Tibial nerve (tissue), 4 donors: ENCODE data around the gene ERICH3.

Source experiments
- CTCF ChIP-seq, 5 experiments: fragments of 200-600 bp in 3 of 5; fragments of 450-650 bp in 2 of 5; sonication (generic) in 3 of 5; IDR thresholded peaks; one replicate each; pipeline ENCODE4 v1.5.1; 2016 to 2019; ENCODE audit warnings: antibody characterized with exemption in 5 of 5, mild to moderate bottlenecking in 3 of 5, moderate library complexity in 2 of 5
- EP300 ChIP-seq, 2 donors: sonication (generic); formaldehyde crosslinking; IDR thresholded peaks; one replicate each; pipeline ENCODE4 v1.6.1; 2017; ENCODE audit warnings: antibody characterized with exemption in 2 of 2, mild to moderate bottlenecking in 1 of 2
- POLR2A ChIP-seq, 2 donors: fragments of 450-650 bp; IDR thresholded peaks; one replicate each; pipeline ENCODE4 v1.6.1; 2017; ENCODE audit warnings: antibody characterized with exemption in 2 of 2, mild to moderate bottlenecking in 2 of 2, moderate library complexity in 2 of 2

- TF ChIP-seq CTCF (IDR thresholded peaks at IDR 0.05) (no peak), EP300 (IDR thresholded peaks at IDR 0.05) (no peak), POLR2A (IDR thresholded peaks at IDR 0.05) (no peak)
Observed at GRCh38 chr1:74579425-74579824, 94.2 kb downstream of the ERICH3 start.
